Subcutaneous adipose tissue (tissue), 4 donors: ENCODE measurements around the gene EFCAB8. TPM values are rescaled to one million over a fixed set of nuclear protein-coding genes. Genes with fewer than 3 reads are reported as not detected.

Source experiments
- total RNA-seq, 4 donors: library from RNA; depleted of rRNA; stranded (reverse); fragments of >200 nt; gene quantifications; one replicate each; pipeline ENCODE4 v1.1.0, GENCODE V29; 2016
- TF ChIP-seq, protein P1 (sequence below): fragments of 450-650 bp; IDR thresholded peaks from one replicate; pipeline ENCODE4 v1.5.1; 2016; ENCODE audit warnings: low read depth, mild to moderate bottlenecking, control low read depth, antibody characterized with exemption, moderate library complexity

Gene EFCAB8
- total RNA-seq, 4 donors from 2014 or later = 0.19 TPM; not detected in 3

DNA sequence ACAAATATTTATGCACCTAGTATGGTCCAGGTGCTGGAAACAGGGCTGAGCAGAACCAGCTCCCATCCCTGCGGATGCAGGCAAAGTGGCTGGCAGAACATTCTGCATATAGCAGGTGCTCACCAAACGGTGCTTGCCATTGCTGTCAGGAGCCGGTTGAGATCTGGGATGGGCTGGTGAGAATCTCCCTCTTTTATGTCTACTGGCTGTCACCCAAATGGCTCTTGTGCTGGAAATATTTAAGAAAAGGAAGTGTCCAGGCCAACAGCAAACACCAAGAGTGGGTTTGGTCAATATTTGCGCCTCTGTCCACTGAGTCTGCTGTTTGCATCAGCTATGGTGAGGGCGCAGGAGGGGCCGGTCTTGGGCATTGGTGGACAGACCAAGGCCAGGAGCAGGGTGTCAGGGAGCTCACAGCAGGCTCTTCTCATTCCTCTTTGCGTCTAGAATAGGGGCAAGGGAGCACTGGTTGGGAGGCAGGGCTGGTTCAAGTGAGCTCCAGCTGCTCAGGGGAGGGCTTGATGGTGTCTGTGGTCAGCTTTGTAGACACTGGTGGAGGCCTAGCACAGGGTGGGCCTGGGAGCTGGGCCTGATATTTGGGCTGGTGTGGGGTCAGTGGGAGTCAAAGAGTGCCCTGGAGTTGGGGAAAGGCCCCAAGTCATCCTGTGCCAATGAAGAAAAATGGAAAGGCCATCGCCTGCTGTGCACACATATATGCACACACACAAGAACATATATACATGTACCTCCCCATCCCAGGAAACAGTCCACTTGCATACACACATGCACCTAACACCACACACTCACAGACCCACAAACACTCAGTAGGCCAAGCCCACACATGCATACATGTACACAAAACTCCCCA is 147.4 kb downstream of the EFCAB8 start:
- TF ChIP-seq, protein P1, sequence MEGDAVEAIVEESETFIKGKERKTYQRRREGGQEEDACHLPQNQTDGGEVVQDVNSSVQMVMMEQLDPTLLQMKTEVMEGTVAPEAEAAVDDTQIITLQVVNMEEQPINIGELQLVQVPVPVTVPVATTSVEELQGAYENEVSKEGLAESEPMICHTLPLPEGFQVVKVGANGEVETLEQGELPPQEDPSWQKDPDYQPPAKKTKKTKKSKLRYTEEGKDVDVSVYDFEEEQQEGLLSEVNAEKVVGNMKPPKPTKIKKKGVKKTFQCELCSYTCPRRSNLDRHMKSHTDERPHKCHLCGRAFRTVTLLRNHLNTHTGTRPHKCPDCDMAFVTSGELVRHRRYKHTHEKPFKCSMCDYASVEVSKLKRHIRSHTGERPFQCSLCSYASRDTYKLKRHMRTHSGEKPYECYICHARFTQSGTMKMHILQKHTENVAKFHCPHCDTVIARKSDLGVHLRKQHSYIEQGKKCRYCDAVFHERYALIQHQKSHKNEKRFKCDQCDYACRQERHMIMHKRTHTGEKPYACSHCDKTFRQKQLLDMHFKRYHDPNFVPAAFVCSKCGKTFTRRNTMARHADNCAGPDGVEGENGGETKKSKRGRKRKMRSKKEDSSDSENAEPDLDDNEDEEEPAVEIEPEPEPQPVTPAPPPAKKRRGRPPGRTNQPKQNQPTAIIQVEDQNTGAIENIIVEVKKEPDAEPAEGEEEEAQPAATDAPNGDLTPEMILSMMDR = no peak

- TF ChIP-seq, protein P1 = no peak
These were observed 148.2 kb downstream of the EFCAB8 start for GRCh38 chr20:33006776-33007375.

GRCh38 chr20:33007376-33008335 is 148.9 kb downstream of the EFCAB8 start, which contains the start of gene BPIFB2:
TSS of gene BPIFB2 (plus strand) at chr20:33007704. CDS start at chr20:33008575, 871 bp downstream.
- TF ChIP-seq, protein P1 = no peak

DNA sequence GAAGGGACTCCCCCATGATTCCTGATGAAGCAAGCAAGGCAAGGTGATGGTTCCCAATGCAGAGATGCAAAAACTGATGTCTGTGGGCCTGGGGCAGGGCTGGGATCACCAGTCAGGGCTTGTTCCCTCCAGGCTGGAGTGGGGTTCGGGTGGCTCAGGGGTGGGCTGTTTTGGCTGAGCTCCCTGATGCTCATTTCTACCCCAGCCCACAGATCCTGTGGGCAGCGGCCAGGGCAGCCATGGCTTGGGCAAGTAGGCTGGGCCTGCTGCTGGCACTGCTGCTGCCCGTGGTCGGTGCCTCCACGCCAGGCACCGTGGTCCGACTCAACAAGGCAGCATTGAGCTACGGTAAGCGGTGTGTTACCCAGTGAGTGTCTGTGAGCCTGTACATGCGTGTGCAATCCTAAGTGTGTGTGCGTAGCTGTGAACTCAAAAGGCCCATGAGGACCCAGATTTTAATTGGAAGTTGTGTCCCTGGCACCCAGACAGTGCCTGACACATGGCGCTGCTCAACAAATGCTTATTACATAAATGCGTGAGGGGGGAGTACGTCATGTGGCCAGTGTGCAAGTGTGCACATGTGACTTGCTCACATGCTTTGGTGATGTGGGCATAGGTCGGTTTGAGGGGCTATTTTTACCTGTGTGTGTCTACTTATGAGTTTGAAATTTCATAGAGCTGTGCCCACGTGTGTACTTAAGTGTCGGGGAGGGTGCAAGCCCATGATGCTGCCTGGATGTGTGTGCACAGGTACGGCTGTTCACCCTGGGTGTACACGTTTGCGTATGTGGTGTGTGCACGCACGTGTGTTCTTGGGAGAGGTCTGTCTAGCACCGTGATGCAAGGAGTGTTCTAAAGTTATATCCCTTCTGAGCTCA is 149.9 kb downstream of the EFCAB8 start:
- TF ChIP-seq, protein P1 = no peak

DNA sequence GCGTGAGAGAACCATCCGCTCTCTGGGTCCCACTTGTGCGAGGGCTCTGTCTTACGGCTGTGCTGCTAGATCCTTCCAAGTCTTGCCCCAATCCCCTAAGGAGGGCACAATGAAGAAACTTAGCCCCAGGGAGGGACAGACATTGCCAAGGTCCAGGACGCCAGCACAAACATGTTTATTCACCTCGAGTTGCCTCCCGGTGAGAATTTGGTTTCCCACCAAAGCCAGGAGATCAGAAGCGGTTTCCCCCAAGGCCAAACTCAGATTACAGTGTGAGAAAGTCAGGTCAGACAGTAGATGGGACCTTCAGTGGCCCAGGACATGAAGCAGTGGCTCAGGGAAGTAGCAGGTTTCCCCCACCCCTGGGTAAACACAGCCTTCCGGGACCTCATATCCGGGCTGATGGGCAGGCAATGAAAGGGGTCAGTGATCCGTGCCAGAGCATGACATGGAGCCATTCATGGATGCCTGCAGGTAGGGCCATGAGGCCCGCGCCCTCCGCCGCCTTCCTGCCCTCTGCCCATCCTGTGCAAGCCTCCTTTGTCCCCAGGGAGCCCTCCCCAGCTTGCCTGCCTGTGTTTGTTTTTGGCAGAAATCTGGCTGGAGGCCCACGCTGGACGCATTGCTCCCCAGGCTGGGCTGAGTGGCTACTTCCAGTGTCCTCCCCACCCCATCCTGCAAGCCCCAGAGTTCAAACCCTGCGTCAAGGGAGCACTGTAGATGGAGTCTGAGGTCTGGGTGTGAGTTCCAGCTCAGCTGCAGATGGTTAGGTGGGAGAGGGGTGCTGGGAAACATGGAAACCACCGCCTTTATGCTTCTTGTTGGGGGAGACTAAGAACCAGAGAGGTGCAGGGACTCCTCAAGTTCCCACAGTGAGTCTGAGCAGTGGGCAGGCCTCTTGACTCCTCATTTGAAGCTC is 150.8 kb downstream of the EFCAB8 start:
- TF ChIP-seq, protein P1 = no peak

GRCh38 chr20:33010133-33010504 is 151.4 kb downstream of the EFCAB8 start:
- TF ChIP-seq, protein P1 = no peak
